Naive thymus-derived CD4-positive, alpha-beta T cell (primary cell): ENCODE measurements around the gene TNS2. TPM values are rescaled to one million over a fixed set of nuclear protein-coding genes. Genes with fewer than 3 reads are reported as not detected.

ENCODE experiments used
- ATAC-seq: fragments of 150-1000 bp; cut with Tn5 transposase; 2 replicates; pipeline ENCODE4 v1.10.0; 2021; ENCODE audit warnings: mild to moderate bottlenecking, moderate library complexity
- CTCF ChIA-PET: fragments of 350-600 bp; sonication (Branson Sonifier 250); formaldehyde crosslinking; loops from one replicate; lab custom pipeline; 2021; ENCODE audit warnings: antibody characterized with exemption; lab: Charles Lee
- POLR2A ChIA-PET: fragments of 350-600 bp; sonication (Branson Sonifier 250); formaldehyde crosslinking; loops from one replicate; lab custom pipeline; 2021; ENCODE audit warnings: antibody characterized with exemption, inconsistent platforms; lab: Charles Lee
- DNase-seq, 9 donors: peaks; one replicate each; pipeline versions ENCODE4 v3.0.0 to v3.0.0-alpha.2; 2020 to 2022; ENCODE audit warnings: mixed read lengths in 1 of 9
- H3K27ac ChIP-seq: one replicate; pipeline ENCODE4 v1.7.0; 2013; ENCODE audit warnings: mild to moderate bottlenecking, low read depth, low read length, moderate library complexity
- H3K27me3 ChIP-seq, 2 donors: one replicate each; pipeline ENCODE4 v1.7.0; 2013; ENCODE audit warnings: low read length in 2 of 2, mild to moderate bottlenecking in 2 of 2, moderate library complexity in 2 of 2; ENCODE audit not compliant: control insufficient read depth in 2 of 2, insufficient read depth in 2 of 2
- H3K36me3 ChIP-seq, 3 experiments: 1 replicate in 2 of 3; 2 replicates in 1 of 3; pipeline ENCODE4 v1.7.0; 2013; ENCODE audit warnings: low read length in 3 of 3, mild to moderate bottlenecking in 3 of 3, moderate library complexity in 1 of 3; ENCODE audit not compliant: insufficient read depth in 3 of 3, control insufficient read depth in 2 of 3
- H3K4me1 ChIP-seq, 2 donors: one replicate each; pipeline ENCODE4 v1.7.0; 2013; ENCODE audit warnings: low read length in 2 of 2, mild to moderate bottlenecking in 2 of 2, moderate library complexity in 1 of 2; ENCODE audit not compliant: control insufficient read depth in 2 of 2, insufficient read depth in 2 of 2
- H3K4me3 ChIP-seq: 2 replicates; pipeline ENCODE4 v1.7.0; 2013; ENCODE audit warnings: mild to moderate bottlenecking, low read length
- H3K9me3 ChIP-seq, 3 experiments: 1 replicate in 2 of 3; 2 replicates in 1 of 3; pipeline ENCODE4 v1.7.0; 2013; ENCODE audit warnings: low read length in 3 of 3; ENCODE audit not compliant: control insufficient read depth in 2 of 3
- H3K27ac Mint-ChIP-seq, 9 donors: one replicate each; pipeline ENCODE4 v1.8.0; 2020 to 2022; ENCODE audit warnings: mixed read lengths in 9 of 9, mild to moderate bottlenecking in 8 of 9, moderate library complexity in 5 of 9, inconsistent platforms in 2 of 9
- H3K27me3 Mint-ChIP-seq, 5 donors: one replicate each; pipeline ENCODE4 v1.8.0; 2021 to 2022; ENCODE audit warnings: mixed read lengths in 5 of 5, mild to moderate bottlenecking in 1 of 5
- H3K36me3 Mint-ChIP-seq, 5 donors: one replicate each; pipeline ENCODE4 v1.8.0; 2020 to 2022; ENCODE audit warnings: mixed read lengths in 5 of 5, mild to moderate bottlenecking in 3 of 5, inconsistent platforms in 1 of 5
- H3K4me1 Mint-ChIP-seq, 7 donors: one replicate each; pipeline ENCODE4 v1.8.0; 2020 to 2022; ENCODE audit warnings: mixed read lengths in 7 of 7, mild to moderate bottlenecking in 3 of 7, inconsistent platforms in 1 of 7
- H3K4me3 Mint-ChIP-seq, 10 donors: one replicate each; pipeline ENCODE4 v1.8.0; 2020 to 2022; ENCODE audit warnings: mild to moderate bottlenecking in 10 of 10, mixed read lengths in 10 of 10, moderate library complexity in 6 of 10, inconsistent platforms in 2 of 10
- H3K9me3 Mint-ChIP-seq, 11 donors: one replicate each; pipeline ENCODE4 v1.8.0; 2020 to 2022; ENCODE audit warnings: mixed read lengths in 11 of 11, mild to moderate bottlenecking in 4 of 11, inconsistent platforms in 1 of 11, moderate library complexity in 1 of 11
- intact Hi-C, 2 donors: fragments of 100-400 bp; cut with micrococcal nuclease; formaldehyde crosslinking; loops; one replicate each; pipeline ENCODE4 v1.15.1; 2023
- polyA plus RNA-seq, 2 donors: library from polyadenylated mRNA; unstranded; fragments of 300-500 nt; fragmentation: Illumina TruSeq; gene quantifications; one replicate each; pipeline ENCODE4 v1.2.3, GENCODE V29; 2021
- total RNA-seq, 6 experiments: library from RNA in 5 of 6; stranded (reverse) in 5 of 6; gene quantifications; 1 replicate in 5 of 6; 2 replicates in 1 of 6; pipeline ENCODE4 v1.2.3 and lab custom pipeline; 2021 to 2026

Gene TNS2
- total RNA-seq (1 to 10 TPM in 4 of 5 experiments, under 1 TPM in 1; 0.73 to 4.4 (median 2.5) TPM), polyA plus RNA-seq (under 1 TPM; 0.26 to 0.30 TPM), total RNA-seq (lab: John Stamatoyannopoulos, UW) (3.1 reads per million, percentile 16 among the genes with 10 or more reads in this experiment)

GRCh38 chr12:53049571-53050318, at the start of gene TNS2:
TSS of gene TNS2 (plus strand) at chr12:53050065. CDS start at chr12:53050186, 121 bp downstream.
- H3K27ac ChIP-seq = peak within 1 kb of the TSS; percentile 74
- ATAC-seq = no peak
- no peak within 1 kb of the TSS for H3K4me3 ChIP-seq
- ChIA-PET POLR2A (no interaction called here), CTCF (no interaction called here)
- H3K4me1 ChIP-seq = peaks cover 13 to 16% of the 10 kb centered on the region in 2 donors
- peaks cover 0 to 13% (median 0%) of the 10 kb centered on the region in 5 donors for H3K27me3 Mint-ChIP-seq
- intact Hi-C loops = loop anchor here (5.0 to 10.0 kb wide), 3 partner anchors 48 to 455 kb away; partner anchors contain the start of genes IGFBP6 (in 1 of the 2), MYG1 (in 1 of the 2), NPFF (in 1 of the 2) and PFDN5 (in 1 of the 2)
- no peaks in the 10 kb centered on the region for H3K9me3 ChIP-seq
- H3K4me3 Mint-ChIP-seq = peak within 1 kb of the TSS in 3 of 10 donors; percentile 21 to 86 (median 32)
- no peak for DNase-seq
- no peaks in the 10 kb centered on the region for H3K27me3 ChIP-seq
- H3K9me3 Mint-ChIP-seq = no peaks in the 10 kb centered on the region
- no peaks in the 10 kb centered on the region for H3K36me3 ChIP-seq
- H3K27ac Mint-ChIP-seq = peak within 1 kb of the TSS; percentile 17 to 87 (median 56)
- H3K4me1 Mint-ChIP-seq = peaks cover 8 to 34% (median 22%) of the 10 kb centered on the region in 7 donors
- no peaks in the 10 kb centered on the region for H3K36me3 Mint-ChIP-seq

GRCh38 chr12:53004178-53004577, 45.7 kb upstream of the TNS2 start:
- POLR2A ChIA-PET = interaction anchor here (0.7 kb wide), 1 partner anchor 33 kb away, joined by 3 read pairs; no protein-coding TSS in a partner anchor
- Mint-ChIP-seq H3K36me3 (peaks cover 0 to 8% (median 0%) of the 10 kb centered on the region in 5 donors), H3K9me3 (peaks cover 0 to 8% (median 0%) of the 10 kb centered on the region in 11 donors), H3K27me3 (peaks cover 0 to 19% (median 6%) of the 10 kb centered on the region in 5 donors), H3K4me3 (peak overlapping the region in 2 of 10 donors; percentile 13 to 98), H3K27ac (peak overlapping the region in 5 of 9 donors; percentile 25 to 99 (median 56)), H3K4me1 (peaks cover 18 to 39% (median 30%) of the 10 kb centered on the region in 7 donors)
- peaks cover 0 to 5% (median 0%) of the 10 kb centered on the region in 3 experiments for H3K36me3 ChIP-seq
- no peak for DNase-seq
- intact Hi-C loops = loop anchor here in 1 of 2 donors (10.0 kb wide), 2 partner anchors 979 to 1959 kb away; partner anchors contain the start of gene LETMD1
- no peak for ATAC-seq
- no peaks in the 10 kb centered on the region for H3K27me3 ChIP-seq
- no peak overlapping the region for H3K27ac ChIP-seq
- H3K9me3 ChIP-seq = no peaks in the 10 kb centered on the region
- peaks cover 19 to 21% of the 10 kb centered on the region in 2 donors for H3K4me1 ChIP-seq
- H3K4me3 ChIP-seq = no peak overlapping the region
- CTCF ChIA-PET = no interaction called here

GRCh38 chr12:53004582-53004981, 45.3 kb upstream of the TNS2 start:
- H3K4me3 ChIP-seq = no peak overlapping the region
- H3K27me3 ChIP-seq = no peaks in the 10 kb centered on the region
- ChIA-PET CTCF (no interaction called here), POLR2A (interaction anchor here (0.7 kb wide), 1 partner anchor 33 kb away, joined by 3 read pairs; no protein-coding TSS in a partner anchor)
- peaks cover 0 to 8% (median 0%) of the 10 kb centered on the region in 11 donors for H3K9me3 Mint-ChIP-seq
- H3K4me3 Mint-ChIP-seq = peak overlapping the region in 3 of 10 donors; percentile 13 to 98 (median 15)
- peaks cover 18 to 43% (median 33%) of the 10 kb centered on the region in 7 donors for H3K4me1 Mint-ChIP-seq
- peaks cover 0 to 17% (median 6%) of the 10 kb centered on the region in 5 donors for H3K27me3 Mint-ChIP-seq
- H3K4me1 ChIP-seq = peaks cover 21 to 25% of the 10 kb centered on the region in 2 donors
- peaks cover 0 to 5% (median 0%) of the 10 kb centered on the region in 3 experiments for H3K36me3 ChIP-seq
- intact Hi-C loops = loop anchor here in 1 of 2 donors (10.0 kb wide), 2 partner anchors 980 to 1960 kb away; partner anchors contain the start of gene LETMD1
- DNase-seq = no peak
- ATAC-seq = no peak
- no peaks in the 10 kb centered on the region for H3K9me3 ChIP-seq
- H3K27ac ChIP-seq = peak overlapping the region; percentile 86
- H3K27ac Mint-ChIP-seq = peak overlapping the region in 5 of 9 donors; percentile 45 to 99 (median 76)
- H3K36me3 Mint-ChIP-seq = peaks cover 0 to 8% (median 0%) of the 10 kb centered on the region in 5 donors

- DNase-seq = peak in 1 of 9 donors; percentile 13
- intact Hi-C loops = loop anchor here (5.0 to 10.0 kb wide), 7 partner anchors 247 to 1961 kb away; partner anchors contain the start of genes ACVR1B (in 1 of the 2), CSRNP2 (in 1 of the 2), LETMD1 (in 1 of the 2) and NR4A1 (in 1 of the 2)
Observed at GRCh38 chr12:53005215-53005985, 44.5 kb upstream of the TNS2 start.

GRCh38 chr12:53005986-53006809, 43.7 kb upstream of the TNS2 start, which contains the start of gene EIF4B:
TSS of gene EIF4B (plus strand) at chr12:53006456. CDS start at chr12:53006484, 28 bp downstream.
- Mint-ChIP-seq H3K27me3 (peaks cover 0 to 9% (median 0%) of the 10 kb centered on the region in 5 donors), H3K27ac (peak within 1 kb of the TSS; percentile 96 to 99 (median 98)), H3K9me3 (peaks cover 0 to 8% (median 0%) of the 10 kb centered on the region in 11 donors), H3K4me3 (peak within 1 kb of the TSS; percentile 96 to 100 (median 99)), H3K36me3 (peaks cover 0 to 12% (median 4%) of the 10 kb centered on the region in 5 donors), H3K4me1 (peaks cover 26 to 59% (median 46%) of the 10 kb centered on the region in 7 donors)
- peak; percentile 91 to 100 (median 99) for DNase-seq
- Histone ChIP-seq H3K36me3 (peaks cover 0 to 5% (median 0%) of the 10 kb centered on the region in 3 experiments), H3K9me3 (no peaks in the 10 kb centered on the region), H3K4me1 (peaks cover 32 to 36% of the 10 kb centered on the region in 2 donors), H3K4me3 (peak within 1 kb of the TSS; percentile 99), H3K27me3 (no peaks in the 10 kb centered on the region), H3K27ac (peak within 1 kb of the TSS; percentile 86)
- ChIA-PET CTCF (interaction anchor here (1.2 kb wide), 2 partner anchors 424 to 986 kb away, joined by 3 read pairs; no protein-coding TSS in a partner anchor), POLR2A (interaction anchor here (0.6 to 3.4 kb wide), 18 partner anchors 14 to 936 kb away, joined by 3 to 29 read pairs (median 4); partner anchors contain the start of genes ATG101, ATP5MC2, PFDN5 and SOAT2)
- ATAC-seq = peak; percentile 96
- intact Hi-C loops = loop anchor here (1.0 to 10.0 kb wide), 24 partner anchors 25 to 1961 kb away; partner anchors contain the start of genes ATF7 (in 2 of the 2), ATP5MC2 (in 2 of the 2), CSAD (in 2 of the 2) and PFDN5 (in 2 of the 2)

More at GRCh38 chr12:53005215-53005985, 44.5 kb upstream of the TNS2 start:
- ChIA-PET POLR2A (interaction anchor here (0.6 to 3.4 kb wide), 15 partner anchors 37 to 936 kb away, joined by 3 to 29 read pairs (median 4); partner anchors contain the start of genes ATG101, ATP5MC2, PFDN5 and SOAT2), CTCF (interaction anchor here (1.2 kb wide), 2 partner anchors 423 to 985 kb away, joined by 3 read pairs; no protein-coding TSS in a partner anchor)
- H3K9me3 ChIP-seq = no peaks in the 10 kb centered on the region
- Mint-ChIP-seq H3K27me3 (peaks cover 0 to 13% (median 0%) of the 10 kb centered on the region in 5 donors), H3K4me3 (peak overlapping the region; percentile 96 to 100 (median 99)), H3K27ac (peak overlapping the region; percentile 96 to 99 (median 98)), H3K9me3 (peaks cover 0 to 8% (median 0%) of the 10 kb centered on the region in 11 donors), H3K4me1 (peaks cover 22 to 51% (median 41%) of the 10 kb centered on the region in 7 donors), H3K36me3 (peaks cover 0 to 12% (median 4%) of the 10 kb centered on the region in 5 donors)
- peaks cover 0 to 5% (median 0%) of the 10 kb centered on the region in 3 experiments for H3K36me3 ChIP-seq
- ATAC-seq = no peak
- H3K4me1 ChIP-seq = peaks cover 29 to 33% of the 10 kb centered on the region in 2 donors
- H3K4me3 ChIP-seq = peak overlapping the region; percentile 69
- H3K27ac ChIP-seq = peak overlapping the region; percentile 86
- H3K27me3 ChIP-seq = no peaks in the 10 kb centered on the region
